Thyroid gland (tissue), 4 donors: ENCODE results near the gene SPON1. TPM values are rescaled to one million over a fixed set of nuclear protein-coding genes. Genes with fewer than 3 reads are reported as not detected.
"Not testable (repeated sequence)": the region's sequence is repeated elsewhere in the genome, so short reads cannot be mapped to it uniquely, and the experiment has no call there.

Experiments
- DNase-seq, 2 donors: peaks; one replicate each; pipeline ENCODE4 v3.0.0-alpha.2; 2019
- H3K27ac ChIP-seq, 3 donors: fragments of 200-600 bp; sonication (generic); 1 replicate in 2 of 3; 2 replicates in 1 of 3; pipeline ENCODE4 v1.5.1; 2016 to 2019; ENCODE audit warnings: mild to moderate bottlenecking in 1 of 3, moderate library complexity in 1 of 3
- H3K27me3 ChIP-seq: fragments of 200-600 bp; sonication (generic); one replicate; pipeline ENCODE4 v1.5.1; 2019
- H3K36me3 ChIP-seq, 2 donors: fragments of 200-600 bp; sonication (generic); one replicate each; pipeline ENCODE4 v1.5.1; 2016 to 2019
- H3K4me1 ChIP-seq, 2 donors: fragments of 200-600 bp; sonication (generic); one replicate each; pipeline ENCODE4 v1.5.1; 2017 to 2019
- H3K4me3 ChIP-seq, 3 donors: fragments of 200-600 bp; sonication (generic); replicated peaks in 1 of 3; 1 replicate in 2 of 3; 2 replicates in 1 of 3; pipeline ENCODE4 v1.5.1; 2016; ENCODE audit warnings: mild to moderate bottlenecking in 1 of 3
- H3K9me3 ChIP-seq: fragments of 200-600 bp; sonication (generic); one replicate; pipeline ENCODE4 v1.5.1; 2017
- POLR2A ChIP-seq, 2 donors: fragments of 450-650 bp; IDR thresholded peaks; one replicate each; pipeline ENCODE4 v1.6.1; 2017; ENCODE audit warnings: antibody characterized with exemption in 2 of 2, mild to moderate bottlenecking in 2 of 2, moderate library complexity in 1 of 2
- WGBS, 2 donors: methylation state at CpG; one replicate each; pipeline ENCODE4 v1.1.5; 2017; 5-methylcytosine and 5-hydroxymethylcytosine counted together
- intact Hi-C: fragments of 100-400 bp; cut with DNase I; formaldehyde crosslinking; loops from one replicate; pipeline ENCODE4 v1.15.1; 2023
- total RNA-seq, 4 donors: library from RNA; depleted of rRNA; stranded (reverse); fragments of >200 nt; gene quantifications; one replicate each; pipeline ENCODE4 v1.2.3, GENCODE V29; 2016
- TF ChIP-seq, protein P1 (sequence below), 6 experiments: fragments of 200-600 bp in 3 of 6; fragments of 450-650 bp in 3 of 6; sonication (generic) in 3 of 6; IDR thresholded peaks; one replicate each; pipeline ENCODE4 v1.5.1; 2016 to 2019; ENCODE audit warnings: antibody characterized with exemption in 6 of 6, mild to moderate bottlenecking in 2 of 6, inconsistent platforms in 1 of 6, moderate library complexity in 1 of 6

The SPON1 gene
- total RNA-seq, 4 donors from 2014 or later, result 7.3 to 14.9 (median 10.9) TPM

DNA sequence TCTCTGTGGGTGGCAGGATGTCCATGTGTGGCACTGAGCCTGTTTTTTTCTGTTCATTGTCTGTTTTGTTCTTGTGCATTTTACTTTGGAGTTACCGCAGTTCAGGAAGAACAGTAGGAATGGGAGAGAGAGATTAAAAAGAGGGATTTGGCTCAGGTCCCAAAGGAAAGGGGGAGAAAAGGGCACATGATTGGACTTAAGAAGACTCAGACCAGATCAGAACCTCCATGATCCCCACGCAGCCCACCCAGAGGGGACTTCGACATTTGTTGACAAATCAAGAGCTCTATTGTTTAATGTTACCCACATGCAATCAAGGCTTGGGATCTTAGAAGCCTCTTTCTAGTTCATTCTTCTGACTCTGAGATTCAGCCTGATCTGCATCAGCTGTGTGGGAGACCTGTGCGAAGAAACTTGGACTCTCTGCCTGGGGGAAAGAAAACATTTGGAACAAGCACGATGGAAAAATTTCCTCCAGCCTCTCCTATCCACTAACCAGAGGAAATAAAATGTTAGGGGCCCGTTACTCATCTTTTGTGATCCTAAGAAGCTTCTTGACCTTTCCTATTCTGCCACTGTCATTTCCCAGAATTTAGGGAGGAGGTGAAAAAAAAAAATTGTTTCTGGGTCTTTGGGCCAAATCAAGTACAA is 119.2 kb downstream of the SPON1 start:
- TF ChIP-seq, protein P1, sequence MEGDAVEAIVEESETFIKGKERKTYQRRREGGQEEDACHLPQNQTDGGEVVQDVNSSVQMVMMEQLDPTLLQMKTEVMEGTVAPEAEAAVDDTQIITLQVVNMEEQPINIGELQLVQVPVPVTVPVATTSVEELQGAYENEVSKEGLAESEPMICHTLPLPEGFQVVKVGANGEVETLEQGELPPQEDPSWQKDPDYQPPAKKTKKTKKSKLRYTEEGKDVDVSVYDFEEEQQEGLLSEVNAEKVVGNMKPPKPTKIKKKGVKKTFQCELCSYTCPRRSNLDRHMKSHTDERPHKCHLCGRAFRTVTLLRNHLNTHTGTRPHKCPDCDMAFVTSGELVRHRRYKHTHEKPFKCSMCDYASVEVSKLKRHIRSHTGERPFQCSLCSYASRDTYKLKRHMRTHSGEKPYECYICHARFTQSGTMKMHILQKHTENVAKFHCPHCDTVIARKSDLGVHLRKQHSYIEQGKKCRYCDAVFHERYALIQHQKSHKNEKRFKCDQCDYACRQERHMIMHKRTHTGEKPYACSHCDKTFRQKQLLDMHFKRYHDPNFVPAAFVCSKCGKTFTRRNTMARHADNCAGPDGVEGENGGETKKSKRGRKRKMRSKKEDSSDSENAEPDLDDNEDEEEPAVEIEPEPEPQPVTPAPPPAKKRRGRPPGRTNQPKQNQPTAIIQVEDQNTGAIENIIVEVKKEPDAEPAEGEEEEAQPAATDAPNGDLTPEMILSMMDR (IDR thresholded peaks at IDR 0.05), result no peak
- no peak for TF ChIP-seq POLR2A (IDR thresholded peaks at IDR 0.05)
- no peaks in the 10 kb centered on the region for H3K9me3 ChIP-seq
- WGBS, 2 donors, result 40 to 47% methylated on average over 6 of the region's 6 CpGs
- no peak overlapping the region for H3K27ac ChIP-seq
- H3K4me3 ChIP-seq, result no peak overlapping the region
- DNase-seq, result no peak
- H3K4me1 ChIP-seq, result no peaks in the 10 kb centered on the region
- H3K27me3 ChIP-seq, result no peaks in the 10 kb centered on the region
- H3K36me3 ChIP-seq, result no peaks in the 10 kb centered on the region
- intact Hi-C loops, result no loop called here

DNA sequence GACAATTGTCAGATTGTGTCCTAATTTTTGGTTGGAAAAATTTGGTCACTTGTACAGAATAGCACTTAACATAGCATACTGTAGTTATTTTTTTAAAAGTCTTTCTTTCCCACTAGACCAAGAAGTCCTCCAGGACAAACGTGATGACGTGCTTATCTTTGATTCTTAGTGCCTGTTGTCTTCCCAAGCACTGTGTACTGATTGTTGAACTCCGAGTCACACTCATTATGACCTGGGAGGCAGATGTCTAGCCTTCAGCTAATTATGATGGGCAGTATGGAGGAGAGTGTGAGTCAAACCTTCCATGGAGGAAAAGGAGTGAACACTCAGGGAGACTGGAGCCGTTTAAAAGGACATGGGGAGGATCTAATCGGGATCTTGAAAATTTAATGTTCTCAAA is 119.8 kb downstream of the SPON1 start:
- H3K27ac ChIP-seq, result no peak overlapping the region
- no peak for DNase-seq
- no peak for TF ChIP-seq POLR2A (IDR thresholded peaks at IDR 0.05)
- TF ChIP-seq, protein P1 (IDR thresholded peaks at IDR 0.05), result no peak
- no peaks in the 10 kb centered on the region for H3K4me1 ChIP-seq
- no peak overlapping the region for H3K4me3 ChIP-seq
- intact Hi-C loops, result no loop called here
- 40 to 43% methylated on average over 5 of the region's 5 CpGs for WGBS, 2 donors
- no peaks in the 10 kb centered on the region for H3K9me3 ChIP-seq
- H3K27me3 ChIP-seq, result no peaks in the 10 kb centered on the region
- no peaks in the 10 kb centered on the region for H3K36me3 ChIP-seq

DNA sequence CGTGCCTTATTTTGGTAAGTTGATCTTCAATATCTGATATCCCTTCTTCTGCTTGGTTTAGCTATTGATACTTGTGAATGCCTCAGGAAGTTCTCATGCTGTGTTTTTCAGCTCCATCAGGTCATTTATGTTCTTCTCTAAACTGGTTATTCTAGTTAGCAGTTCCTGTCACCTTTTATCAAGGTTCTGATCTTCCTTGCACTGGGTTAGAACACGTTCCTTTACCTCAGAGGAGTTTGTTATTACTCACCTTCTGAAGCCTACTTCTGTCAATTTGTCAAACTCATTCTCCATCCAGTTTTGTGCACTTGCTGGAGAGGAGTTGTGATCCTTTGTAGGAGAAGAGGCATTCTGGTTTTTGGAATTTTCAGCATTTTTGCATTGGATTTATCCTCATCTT is 126.3 kb downstream of the SPON1 start:
- H3K27ac ChIP-seq, DNase-seq, H3K9me3 ChIP-seq, H3K27me3 ChIP-seq, H3K4me1 ChIP-seq, H3K4me3 ChIP-seq, intact Hi-C loops, H3K36me3 ChIP-seq: not testable (repeated sequence)
- 63 to 78% methylated on average over 2 of the region's 2 CpGs for WGBS, 2 donors

DNA sequence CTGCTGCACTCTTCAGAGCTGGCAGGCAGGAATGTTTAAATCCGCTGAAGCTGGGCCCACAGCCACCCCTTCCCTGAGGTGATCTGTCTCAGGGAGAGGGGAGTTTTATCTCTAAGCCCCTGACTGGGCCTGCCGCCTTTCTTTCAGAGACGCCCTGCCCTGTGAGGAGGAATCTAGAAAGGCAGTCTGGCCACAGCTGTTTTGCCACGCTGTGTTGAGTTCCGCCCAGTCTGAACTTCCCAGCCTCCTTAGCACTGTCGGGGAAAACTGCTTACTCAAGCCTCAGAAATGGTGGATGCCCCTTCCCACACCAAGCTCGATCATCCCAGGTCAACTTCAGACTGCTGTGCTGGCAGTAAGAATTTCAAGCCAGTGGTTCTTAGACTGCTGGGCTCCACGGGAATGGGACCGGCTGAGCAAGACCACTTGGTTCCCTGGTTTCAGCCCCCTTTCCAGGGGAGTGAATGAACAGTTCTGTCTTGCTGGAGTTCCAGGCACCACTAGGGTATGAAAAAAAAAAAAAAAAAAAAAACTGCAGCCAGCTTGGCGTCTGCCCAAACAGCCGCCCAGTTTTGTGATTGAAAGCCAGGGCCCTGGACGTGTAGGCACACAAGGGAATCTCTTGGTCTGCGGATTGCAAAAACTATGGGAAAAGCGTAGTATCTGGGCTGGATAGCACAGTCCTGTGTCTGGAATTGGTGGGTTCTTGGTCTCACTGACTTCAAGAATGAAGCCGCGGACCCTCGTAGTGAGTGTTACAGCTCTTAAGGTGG is 127.4 kb downstream of the SPON1 start:
- H3K27ac ChIP-seq, result no peak overlapping the region
- no peak for TF ChIP-seq POLR2A (IDR thresholded peaks at IDR 0.05)
- TF ChIP-seq, protein P1 (IDR thresholded peaks at IDR 0.05), result no peak
- intact Hi-C loops, result no loop called here
- no peak overlapping the region for H3K4me3 ChIP-seq
- H3K36me3 ChIP-seq, result no peaks in the 10 kb centered on the region
- H3K4me1 ChIP-seq, result no peaks in the 10 kb centered on the region
- H3K9me3 ChIP-seq, result no peaks in the 10 kb centered on the region
- 70 to 71% methylated on average over 17 of the region's 17 CpGs for WGBS, 2 donors
- DNase-seq, result no peak
- no peaks in the 10 kb centered on the region for H3K27me3 ChIP-seq

DNA sequence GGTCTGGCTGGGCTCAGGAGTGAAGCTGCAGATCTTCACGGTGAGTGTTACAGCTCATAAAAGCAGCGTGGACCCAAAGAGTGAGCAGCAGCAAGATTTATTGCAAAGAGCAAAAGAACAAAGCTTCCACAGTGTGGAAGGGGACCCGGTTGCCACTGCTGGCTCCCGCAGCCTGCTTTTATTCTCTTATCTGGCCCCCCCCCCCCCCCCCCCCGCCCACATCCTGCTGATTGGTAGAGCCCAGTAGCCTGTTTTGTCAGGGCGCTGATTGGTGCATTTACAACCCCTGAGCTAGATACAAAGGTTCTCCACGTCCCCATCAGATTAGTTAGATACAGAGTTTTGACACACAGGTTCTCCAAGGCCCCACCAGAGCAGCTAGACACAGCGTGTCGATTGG is 128.1 kb downstream of the SPON1 start:
- intact Hi-C loops, result not testable (repeated sequence)
- 93 to 94% methylated on average over 2 to 4 of the region's 9 CpGs for WGBS, 2 donors

DNA sequence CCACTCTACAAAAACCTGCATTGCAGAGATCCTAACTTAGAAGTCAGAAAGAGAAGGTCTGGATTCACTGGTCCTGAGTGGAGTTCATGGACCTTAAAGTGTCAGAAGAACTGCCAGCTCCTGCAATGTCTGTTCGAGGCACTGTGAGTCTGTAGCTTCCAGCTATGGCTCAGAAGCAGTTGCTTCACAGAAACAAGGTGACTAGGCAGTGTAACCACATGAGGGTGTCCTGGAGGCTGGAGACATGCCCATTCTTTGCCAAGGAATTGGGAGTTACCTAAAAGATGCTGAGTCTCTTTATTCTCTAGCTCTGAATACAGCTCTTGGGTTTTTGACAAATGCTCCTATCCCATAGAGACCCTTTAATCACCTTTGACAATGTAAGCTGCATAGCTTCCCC is 130.5 kb downstream of the SPON1 start:
- Histone ChIP-seq H3K36me3 (no peaks in the 10 kb centered on the region), H3K27ac (no peak overlapping the region), H3K9me3 (no peaks in the 10 kb centered on the region), H3K4me3 (no peak overlapping the region), H3K27me3 (no peaks in the 10 kb centered on the region), H3K4me1 (no peaks in the 10 kb centered on the region)
- 0 to 38% methylated on average over 1 of the region's 1 CpG for WGBS, 2 donors
- TF ChIP-seq, protein P1 (IDR thresholded peaks at IDR 0.05), result no peak
- TF ChIP-seq POLR2A (IDR thresholded peaks at IDR 0.05), result no peak
- no peak for DNase-seq
- intact Hi-C loops, result no loop called here

More for the DNA sequence above, 128.1 kb downstream of the SPON1 start:
- H3K4me1 ChIP-seq, H3K27me3 ChIP-seq, H3K27ac ChIP-seq, H3K36me3 ChIP-seq, DNase-seq, H3K9me3 ChIP-seq, H3K4me3 ChIP-seq: not testable (repeated sequence)
